Measurements from ENCODE around the gene EEA1. TPM values are rescaled to one million over a fixed set of nuclear protein-coding genes. Genes with fewer than 3 reads are reported as not detected.

The EEA1 gene
- total RNA-seq, 3 donors from 2014 or later: 23.4 to 52.8 (median 27.2) TPM

- no peaks in the 10 kb centered on the region for H3K27me3 ChIP-seq
- no peaks in the 10 kb centered on the region for H3K36me3 ChIP-seq
- DNase-seq (ENCODE audit: low spot score in 2 of 2): peak; percentile 19 to 52
- peaks cover 4 to 5% of the 10 kb centered on the region in 2 donors for H3K4me1 ChIP-seq
- H3K4me3 ChIP-seq: peak overlapping the region; percentile 88 to 89 (median 89)
- H3K9me3 ChIP-seq: no peaks in the 10 kb centered on the region
- TF ChIP-seq CTCF (IDR thresholded peaks at IDR 0.05): no peak
- no peak for TF ChIP-seq POLR2A (IDR thresholded peaks at IDR 0.05)
- no peak for TF ChIP-seq POLR2AphosphoS5 (IDR thresholded peaks at IDR 0.05)
- H3K27ac ChIP-seq: peak overlapping the region; percentile 98
- intact Hi-C loops (cut with DNase I; ENCODE audit: low total_unique reads): no loop called here
These were observed 604 bp downstream of the EEA1 start for GRCh38 chr12:92928421-92928961.

- Histone ChIP-seq H3K4me1 (peaks cover 4 to 5% of the 10 kb centered on the region in 2 donors), H3K9me3 (no peaks in the 10 kb centered on the region), H3K36me3 (no peaks in the 10 kb centered on the region), H3K27me3 (no peaks in the 10 kb centered on the region), H3K27ac (peak overlapping the region; percentile 98), H3K4me3 (peak overlapping the region; percentile 88 to 89 (median 89))
- intact Hi-C loops (cut with DNase I; ENCODE audit: low total_unique reads): no loop called here
- DNase-seq (ENCODE audit: low spot score in 2 of 2): no peak
- TF ChIP-seq POLR2A (IDR thresholded peaks at IDR 0.05) (no peak), POLR2AphosphoS5 (IDR thresholded peaks at IDR 0.05) (no peak), CTCF (IDR thresholded peaks at IDR 0.05) (no peak)
These were observed 1.4 kb downstream of the EEA1 start for GRCh38 chr12:92927436-92928281.

GRCh38 chr12:92927055-92927435 lies 2.0 kb downstream of the EEA1 start:
- no peak for DNase-seq (ENCODE audit: low spot score in 2 of 2)
- H3K27ac ChIP-seq: peak overlapping the region; percentile 98
- peaks cover 4 to 5% of the 10 kb centered on the region in 2 donors for H3K4me1 ChIP-seq
- no peaks in the 10 kb centered on the region for H3K27me3 ChIP-seq
- H3K4me3 ChIP-seq: peak overlapping the region; percentile 1 to 89 (median 88)
- no peaks in the 10 kb centered on the region for H3K36me3 ChIP-seq
- no peaks in the 10 kb centered on the region for H3K9me3 ChIP-seq
- intact Hi-C loops (cut with DNase I; ENCODE audit: low total_unique reads): no loop called here
- no peak for TF ChIP-seq POLR2A (IDR thresholded peaks at IDR 0.05)
- TF ChIP-seq CTCF (IDR thresholded peaks at IDR 0.05): no peak
- TF ChIP-seq POLR2AphosphoS5 (IDR thresholded peaks at IDR 0.05): no peak

GRCh38 chr12:92926549-92926948 lies 2.5 kb downstream of the EEA1 start:
- H3K27ac ChIP-seq: peak overlapping the region; percentile 98

More at GRCh38 chr12:92926549-92926948, 2.5 kb downstream of the EEA1 start:
- intact Hi-C loops (cut with DNase I; ENCODE audit: low total_unique reads): no loop called here
- no peak for DNase-seq (ENCODE audit: low spot score in 2 of 2)
- Histone ChIP-seq H3K4me3 (peak overlapping the region in 2 of 3 donors; percentile 1 to 88), H3K36me3 (no peaks in the 10 kb centered on the region), H3K27me3 (no peaks in the 10 kb centered on the region), H3K4me1 (peaks cover 4 to 5% of the 10 kb centered on the region in 2 donors), H3K9me3 (no peaks in the 10 kb centered on the region)
- TF ChIP-seq CTCF (IDR thresholded peaks at IDR 0.05) (no peak), POLR2A (IDR thresholded peaks at IDR 0.05) (no peak), POLR2AphosphoS5 (IDR thresholded peaks at IDR 0.05) (no peak)
